Neural progenitor cell (in vitro differentiated cells): ENCODE results near the gene PPT2. TPM values are rescaled to one million over a fixed set of nuclear protein-coding genes. Genes with fewer than 3 reads are reported as not detected.
A peak's percentile ranks its signal among the peaks of the same experiment; 100 is the strongest.

Experiments
- DNase-seq: peaks from one replicate; pipeline ENCODE4 v3.0.0-alpha.2; 2016; ENCODE audit warnings: low spot score
- H2AFZ ChIP-seq: fragments of 200-600 bp; sonication (generic); replicated peaks from 2 replicates; pipeline ENCODE4 v1.6.1; 2016; ENCODE audit warnings: antibody characterized with exemption
- H3F3A ChIP-seq: fragments of 200-600 bp; sonication (generic); 2 replicates; pipeline ENCODE4 v1.6.1; 2016; ENCODE audit warnings: antibody characterized with exemption, low read depth
- H3K27ac ChIP-seq: fragments of 200-600 bp; sonication (generic); 2 replicates; pipeline ENCODE4 v1.5.1; 2016; ENCODE audit warnings: mild to moderate bottlenecking
- H3K27me3 ChIP-seq: fragments of 200-600 bp; sonication (generic); 2 replicates; pipeline ENCODE4 v1.6.1; 2016; ENCODE audit warnings: mild to moderate bottlenecking, moderate library complexity
- H3K36me3 ChIP-seq: fragments of 200-600 bp; sonication (generic); 2 replicates; pipeline ENCODE4 v1.5.1; 2016
- H3K4me1 ChIP-seq: fragments of 200-600 bp; sonication (generic); 2 replicates; pipeline ENCODE4 v1.6.1; 2016; ENCODE audit warnings: mixed run types
- H3K4me2 ChIP-seq: fragments of 200-600 bp; sonication (generic); 2 replicates; pipeline ENCODE4 v1.6.1; 2016
- H3K4me3 ChIP-seq: fragments of 200-600 bp; sonication (generic); 2 replicates; pipeline ENCODE4 v1.5.1; 2016
- H3K79me2 ChIP-seq: fragments of 200-600 bp; sonication (generic); 2 replicates; pipeline ENCODE4 v1.6.1; 2016; ENCODE audit warnings: low read depth
- H3K9ac ChIP-seq: fragments of 200-600 bp; sonication (generic); 2 replicates; pipeline ENCODE4 v1.6.1; 2016
- H3K9me3 ChIP-seq: fragments of 200-600 bp; sonication (generic); 2 replicates; pipeline ENCODE4 v1.5.1; 2016; ENCODE audit warnings: low read depth
- H4K20me1 ChIP-seq: fragments of 200-600 bp; sonication (generic); 2 replicates; pipeline ENCODE4 v1.6.1; 2016; ENCODE audit warnings: low read depth
- H3K27ac Mint-ChIP-seq: 3 replicates; pipeline ENCODE4 v1.8.0; 2021; ENCODE audit warnings: mixed read lengths
- H3K27me3 Mint-ChIP-seq: 2 replicates; pipeline ENCODE4 v1.8.0; 2022; ENCODE audit warnings: low read depth, mild to moderate bottlenecking, inconsistent platforms, moderate library complexity, mixed read lengths; ENCODE audit not compliant: insufficient read depth
- H3K36me3 Mint-ChIP-seq: 3 replicates; pipeline ENCODE4 v1.8.0; 2021; ENCODE audit warnings: mixed read lengths
- H3K4me1 Mint-ChIP-seq: 3 replicates; pipeline ENCODE4 v1.8.0; 2021; ENCODE audit warnings: mixed read lengths
- H3K4me3 Mint-ChIP-seq: 3 replicates; pipeline ENCODE4 v1.8.0; 2021; ENCODE audit warnings: mild to moderate bottlenecking, moderate library complexity, mixed read lengths
- H3K9me3 Mint-ChIP-seq: 3 replicates; pipeline ENCODE4 v1.8.0; 2020; ENCODE audit warnings: mixed read lengths
- EZH2 ChIP-seq: fragments of 200-600 bp; sonication (generic); IDR thresholded peaks from 2 replicates; pipeline ENCODE4 v1.6.1; 2017; ENCODE audit warnings: antibody characterized with exemption, mild to moderate bottlenecking, moderate library complexity
- EZH2phosphoT487 ChIP-seq: fragments of 200-600 bp; sonication (generic); IDR thresholded peaks from 2 replicates; pipeline ENCODE4 v1.6.1; 2017; ENCODE audit warnings: antibody characterized with exemption
- total RNA-seq: library from RNA; depleted of rRNA; stranded (reverse); fragments of >200 nt; gene quantifications from 2 replicates; pipeline ENCODE4 v1.2.3, GENCODE V29; 2015; ENCODE audit warnings: low replicate concordance
- TF ChIP-seq, protein P1 (sequence below): fragments of 200-600 bp; sonication (generic); IDR thresholded peaks from 2 replicates; pipeline ENCODE4 v1.5.1; 2017; ENCODE audit warnings: antibody characterized with exemption, mild to moderate bottlenecking

The PPT2 gene
- total RNA-seq, 1 donor from 2014 or later: 18.6 TPM

GRCh38 chr6:32126880-32127279 is 27.1 kb upstream of the PPT2 start:
- Histone ChIP-seq H3K4me2 (peak overlapping the region; percentile 91), H3K9ac (peak overlapping the region; percentile 77), H3K36me3 (no peaks in the 10 kb centered on the region), H3K4me3 (peak overlapping the region; percentile 87), H3K27me3 (no peaks in the 10 kb centered on the region), H3K9me3 (no peaks in the 10 kb centered on the region), H2AFZ (no peak overlapping the region), H3K79me2 (peaks cover 32% of the 10 kb centered on the region), H3K4me1 (peaks cover 18% of the 10 kb centered on the region), H4K20me1 (no peaks in the 10 kb centered on the region), H3F3A (peaks cover 29% of the 10 kb centered on the region), H3K27ac (no peak overlapping the region)
- TF ChIP-seq EZH2phosphoT487 (no peak), EZH2 (no peak)
- TF ChIP-seq, protein P1, sequence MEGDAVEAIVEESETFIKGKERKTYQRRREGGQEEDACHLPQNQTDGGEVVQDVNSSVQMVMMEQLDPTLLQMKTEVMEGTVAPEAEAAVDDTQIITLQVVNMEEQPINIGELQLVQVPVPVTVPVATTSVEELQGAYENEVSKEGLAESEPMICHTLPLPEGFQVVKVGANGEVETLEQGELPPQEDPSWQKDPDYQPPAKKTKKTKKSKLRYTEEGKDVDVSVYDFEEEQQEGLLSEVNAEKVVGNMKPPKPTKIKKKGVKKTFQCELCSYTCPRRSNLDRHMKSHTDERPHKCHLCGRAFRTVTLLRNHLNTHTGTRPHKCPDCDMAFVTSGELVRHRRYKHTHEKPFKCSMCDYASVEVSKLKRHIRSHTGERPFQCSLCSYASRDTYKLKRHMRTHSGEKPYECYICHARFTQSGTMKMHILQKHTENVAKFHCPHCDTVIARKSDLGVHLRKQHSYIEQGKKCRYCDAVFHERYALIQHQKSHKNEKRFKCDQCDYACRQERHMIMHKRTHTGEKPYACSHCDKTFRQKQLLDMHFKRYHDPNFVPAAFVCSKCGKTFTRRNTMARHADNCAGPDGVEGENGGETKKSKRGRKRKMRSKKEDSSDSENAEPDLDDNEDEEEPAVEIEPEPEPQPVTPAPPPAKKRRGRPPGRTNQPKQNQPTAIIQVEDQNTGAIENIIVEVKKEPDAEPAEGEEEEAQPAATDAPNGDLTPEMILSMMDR: no peak
- peaks cover 19% of the 10 kb centered on the region for H3K36me3 Mint-ChIP-seq
- H3K27ac Mint-ChIP-seq: peak overlapping the region; percentile 26
- H3K27me3 Mint-ChIP-seq: peaks cover 5% of the 10 kb centered on the region
- no peaks in the 10 kb centered on the region for H3K9me3 Mint-ChIP-seq
- peak overlapping the region; percentile 98 for H3K4me3 Mint-ChIP-seq
- DNase-seq: no peak
- H3K4me1 Mint-ChIP-seq: peaks cover 36% of the 10 kb centered on the region

- Mint-ChIP-seq H3K4me1 (peaks cover 36% of the 10 kb centered on the region), H3K27ac (peak overlapping the region; percentile 26), H3K9me3 (no peaks in the 10 kb centered on the region), H3K27me3 (peaks cover 5% of the 10 kb centered on the region), H3K36me3 (peaks cover 15% of the 10 kb centered on the region), H3K4me3 (peak overlapping the region; percentile 98)
- H3K27ac ChIP-seq: peak overlapping the region; percentile 97
- H3F3A ChIP-seq: peaks cover 29% of the 10 kb centered on the region
- H3K9ac ChIP-seq: peak overlapping the region; percentile 77
- TF ChIP-seq EZH2phosphoT487 (no peak), EZH2 (no peak)
- TF ChIP-seq, protein P1: no peak
- no peak for DNase-seq
- peak overlapping the region; percentile 87 for H3K4me3 ChIP-seq
- peak overlapping the region; percentile 91 for H3K4me2 ChIP-seq
- no peaks in the 10 kb centered on the region for H3K36me3 ChIP-seq
- H3K27me3 ChIP-seq: no peaks in the 10 kb centered on the region
- H3K9me3 ChIP-seq: no peaks in the 10 kb centered on the region
- H3K79me2 ChIP-seq: peaks cover 32% of the 10 kb centered on the region
- peaks cover 18% of the 10 kb centered on the region for H3K4me1 ChIP-seq
- peak overlapping the region; percentile 81 for H2AFZ ChIP-seq
- H4K20me1 ChIP-seq: no peaks in the 10 kb centered on the region
These were observed 26.6 kb upstream of the PPT2 start for GRCh38 chr6:32127409-32127716.

DNA sequence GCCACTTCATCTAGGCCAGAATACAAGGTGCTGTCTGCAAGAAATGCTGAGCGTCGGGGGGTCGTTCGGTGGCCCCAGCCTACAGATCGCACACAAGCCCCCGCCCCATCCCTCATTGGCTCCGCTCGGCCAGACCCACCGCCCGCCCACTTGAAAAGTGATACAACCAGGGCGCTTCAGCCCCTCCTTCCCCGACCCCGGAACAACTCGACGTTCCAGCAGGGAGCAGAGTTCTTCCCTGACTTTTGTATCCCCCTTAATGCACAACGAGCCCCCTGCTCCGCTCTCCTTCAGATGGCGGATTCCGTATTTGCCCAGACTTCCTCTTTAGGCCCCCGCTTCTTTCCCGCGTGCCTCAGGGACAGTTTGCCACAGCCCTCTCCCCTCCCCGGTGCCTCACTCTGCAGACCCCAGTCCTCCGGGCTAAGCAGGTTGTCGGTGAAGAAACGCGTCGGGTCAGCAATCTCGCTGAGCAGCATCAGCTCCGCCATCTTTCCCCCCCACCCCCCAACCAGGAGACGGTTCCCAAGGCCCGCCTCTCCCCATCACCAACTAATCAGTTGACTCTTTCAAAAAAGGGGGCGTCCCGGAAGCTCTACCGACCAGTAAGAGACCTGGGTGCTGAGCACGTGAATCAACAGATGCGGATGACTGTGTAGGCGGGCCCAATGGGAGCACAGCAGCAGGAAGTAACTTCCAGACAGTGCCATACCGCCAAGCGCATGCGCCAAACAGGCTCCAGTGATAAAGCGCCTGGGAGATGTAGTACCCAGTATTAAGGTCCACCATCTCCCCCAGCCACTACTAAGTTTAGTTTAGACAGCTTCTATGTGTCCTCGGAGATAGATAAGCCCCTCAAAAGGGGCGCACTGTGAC is 26.0 kb upstream of the PPT2 start, which contains the start of gene ATF6B:
ATF6B (minus strand) TSS at position 530 of the 876 bp plus-strand sequence; CDS start at position 491, 39 bp downstream.
- H3K27me3 ChIP-seq: no peaks in the 10 kb centered on the region
- peaks cover 18% of the 10 kb centered on the region for H3K4me1 ChIP-seq
- H3K4me3 ChIP-seq: peak within 1 kb of the TSS; percentile 87
- peak within 1 kb of the TSS; percentile 93 for H3K4me2 ChIP-seq
- H3K36me3 ChIP-seq: no peaks in the 10 kb centered on the region
- H3F3A ChIP-seq: peaks cover 29% of the 10 kb centered on the region
- no peaks in the 10 kb centered on the region for H3K9me3 ChIP-seq
- peak within 1 kb of the TSS; percentile 97 for H3K27ac ChIP-seq
- peaks cover 15% of the 10 kb centered on the region for H3K36me3 Mint-ChIP-seq
- H3K4me1 Mint-ChIP-seq: peaks cover 36% of the 10 kb centered on the region
- peaks cover 32% of the 10 kb centered on the region for H3K79me2 ChIP-seq
- peaks cover 5% of the 10 kb centered on the region for H3K27me3 Mint-ChIP-seq
- peak within 1 kb of the TSS; percentile 98 for H3K4me3 Mint-ChIP-seq
- H3K9ac ChIP-seq: peak within 1 kb of the TSS; percentile 77
- peak; percentile 99 for DNase-seq
- H2AFZ ChIP-seq: peak within 1 kb of the TSS; percentile 81
- H4K20me1 ChIP-seq: no peaks in the 10 kb centered on the region
- H3K9me3 Mint-ChIP-seq: no peaks in the 10 kb centered on the region
- no peak for TF ChIP-seq EZH2
- TF ChIP-seq, protein P1: no peak
- TF ChIP-seq EZH2phosphoT487: no peak
- peak within 1 kb of the TSS; percentile 91 for H3K27ac Mint-ChIP-seq
